GM18951 (cell line): ENCODE data around the gene TPSD1.
"Not testable (repeated sequence)": the region's sequence is repeated elsewhere in the genome, so short reads cannot be mapped to it uniquely, and the experiment has no call there.

Experiments
- POLR2A ChIP-seq: IDR thresholded peaks from 4 replicates; pipeline ENCODE4 v1.6.1; 2011; ENCODE audit warnings: mild to moderate bottlenecking; ENCODE audit not compliant: insufficient read length, insufficient read depth; ENCODE audit errors: extremely low read depth
- in situ Hi-C: fragments of 300-500 bp; cut with MboI; formaldehyde crosslinking; loops from one replicate; pipeline ENCODE4 v1.12.0; 2022; ENCODE audit warnings: low sequenced_read_pairs, mixed read lengths, inconsistent platforms; ENCODE audit not compliant: unreplicated experiment

Gene TPSD1

DNA sequence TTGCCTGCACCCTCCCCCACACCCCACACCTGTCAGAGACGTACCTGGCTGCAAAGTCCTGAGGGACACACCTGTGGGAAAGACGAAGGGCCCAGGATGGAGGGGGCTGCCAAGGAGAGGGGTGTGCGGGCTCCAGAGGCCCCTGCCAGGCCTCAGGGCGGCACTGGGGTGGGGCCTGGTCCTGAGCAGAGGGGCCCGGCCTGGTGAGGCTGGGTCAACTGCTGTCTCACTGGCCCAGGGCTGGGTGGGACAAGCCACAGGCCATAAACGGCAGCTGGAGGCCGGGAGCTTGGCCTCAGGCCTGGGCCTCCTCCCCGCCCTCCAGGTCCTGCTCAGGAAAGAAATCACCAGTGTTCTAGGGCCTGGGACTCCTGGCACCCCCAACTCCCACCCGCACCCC lies 31.3 kb upstream of the TPSD1 start:
- no peak for TF ChIP-seq POLR2A
- in situ Hi-C loops: no loop called here

DNA sequence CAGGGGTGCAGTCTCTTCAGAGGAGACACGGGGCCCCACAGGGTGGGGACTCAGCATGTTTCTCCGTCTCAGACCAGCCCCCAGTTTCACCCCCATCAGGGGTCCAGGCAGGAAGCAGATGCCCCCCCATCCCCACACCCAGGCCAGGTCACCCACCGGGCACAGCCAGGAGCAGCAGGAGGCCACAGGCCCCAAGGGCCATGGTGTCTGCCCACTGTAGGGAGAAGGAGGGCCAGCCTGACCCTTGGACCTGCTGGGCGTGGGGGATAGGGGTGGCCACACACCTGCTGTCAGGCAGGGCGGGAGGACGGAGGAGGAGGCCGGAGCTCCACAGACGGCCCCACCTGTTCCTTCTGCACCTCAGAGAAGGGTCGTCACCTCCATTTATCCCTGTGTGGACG lies 30.8 kb upstream of the TPSD1 start, which contains the start of gene TPSG1:
TPSG1 (minus strand) TSS at position 218 of the 401 bp plus-strand sequence; CDS start at position 202, 16 bp downstream.
- in situ Hi-C loops: no loop called here
- no peak for TF ChIP-seq POLR2A

DNA sequence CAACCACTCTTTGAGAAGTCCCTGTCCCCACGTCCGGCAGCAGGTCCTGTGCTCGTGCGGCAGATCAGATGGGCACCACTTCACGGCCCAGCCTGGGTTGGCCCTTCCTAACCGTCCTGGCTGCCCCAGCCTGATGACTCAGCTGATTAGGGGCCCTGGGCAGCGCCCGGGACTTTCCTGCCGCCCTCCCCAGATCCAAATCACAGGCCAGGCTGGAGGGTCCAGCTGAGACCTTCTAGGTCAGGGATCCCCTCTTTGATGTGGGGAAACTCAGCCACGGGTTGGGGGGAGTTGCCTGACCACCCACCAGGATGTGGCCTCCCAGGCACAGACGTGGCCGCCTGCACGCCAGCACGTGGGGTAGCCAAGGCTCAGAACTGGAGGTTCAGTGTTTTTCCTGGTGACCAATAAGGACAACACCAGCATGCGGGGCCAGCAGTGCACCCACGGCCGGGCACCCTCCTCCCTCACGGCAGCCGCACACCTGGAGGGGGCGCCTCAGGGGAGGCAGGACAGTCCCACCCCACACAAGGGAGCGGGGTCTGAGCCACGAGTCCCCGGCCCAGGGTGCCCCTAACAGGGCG lies 30.0 kb upstream of the TPSD1 start:
- in situ Hi-C loops: not testable (repeated sequence)

DNA sequence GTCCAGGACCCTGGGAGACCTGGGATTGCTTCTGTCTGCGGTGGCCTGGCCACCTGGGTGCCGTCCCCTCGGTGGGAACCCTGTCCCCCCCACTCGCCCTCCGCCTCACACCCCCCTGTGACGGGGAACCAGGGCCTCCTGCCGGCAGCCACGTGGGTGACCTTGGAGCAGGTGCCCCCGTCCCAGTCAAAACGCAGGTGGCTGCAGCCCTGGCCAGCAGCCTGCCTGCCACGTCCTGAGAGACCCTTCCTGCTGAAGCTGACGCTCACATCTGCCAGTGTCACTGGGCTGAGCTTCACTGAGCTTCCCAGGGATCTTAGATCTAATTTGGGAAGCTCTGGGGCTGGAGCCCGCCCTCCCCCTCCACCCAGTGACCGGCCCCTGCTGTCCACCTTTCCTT lies 29.2 kb upstream of the TPSD1 start:
- in situ Hi-C loops: not testable (repeated sequence)

DNA sequence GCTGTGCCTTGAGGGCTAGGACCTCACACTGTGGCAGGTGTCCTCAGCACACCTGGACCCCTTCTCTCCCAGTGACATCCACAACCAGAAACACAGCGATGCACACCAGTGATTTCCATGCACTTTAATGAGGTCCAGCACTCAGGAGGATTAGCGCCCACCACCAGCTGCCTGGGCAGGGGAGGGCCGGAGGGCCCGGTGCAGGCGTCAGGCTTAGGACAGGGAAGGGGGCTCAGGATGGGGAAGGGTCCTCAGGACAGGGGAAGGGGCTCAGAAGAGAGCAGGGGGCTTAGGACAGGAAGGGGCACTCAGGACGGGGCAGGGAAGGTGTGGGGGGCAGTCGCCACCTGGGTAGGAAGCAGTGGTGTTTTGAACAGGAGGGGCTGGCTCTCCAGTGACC lies 27.6 kb upstream of the TPSD1 start:
- in situ Hi-C loops: not testable (repeated sequence)

DNA sequence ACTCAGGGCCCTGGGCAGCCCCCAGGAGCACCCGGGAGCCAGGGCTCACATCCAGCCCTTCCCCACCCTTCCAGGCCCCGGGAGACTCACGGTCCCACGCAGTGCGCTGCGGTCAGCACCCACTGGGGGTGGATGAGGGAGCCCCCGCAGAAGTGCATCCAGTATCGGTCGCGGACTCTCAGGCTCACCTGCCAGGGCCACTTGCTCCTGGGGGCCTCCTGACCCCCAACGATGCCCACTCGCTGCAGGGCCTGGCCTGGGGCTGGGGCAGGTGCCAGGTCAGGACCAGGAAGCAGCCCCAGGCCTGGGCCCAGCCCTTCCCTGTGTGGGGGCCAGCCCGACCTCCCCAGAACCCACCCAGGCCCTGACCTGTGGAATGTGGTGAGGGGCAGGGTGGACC lies 26.4 kb upstream of the TPSD1 start:
- in situ Hi-C loops: not testable (repeated sequence)

DNA sequence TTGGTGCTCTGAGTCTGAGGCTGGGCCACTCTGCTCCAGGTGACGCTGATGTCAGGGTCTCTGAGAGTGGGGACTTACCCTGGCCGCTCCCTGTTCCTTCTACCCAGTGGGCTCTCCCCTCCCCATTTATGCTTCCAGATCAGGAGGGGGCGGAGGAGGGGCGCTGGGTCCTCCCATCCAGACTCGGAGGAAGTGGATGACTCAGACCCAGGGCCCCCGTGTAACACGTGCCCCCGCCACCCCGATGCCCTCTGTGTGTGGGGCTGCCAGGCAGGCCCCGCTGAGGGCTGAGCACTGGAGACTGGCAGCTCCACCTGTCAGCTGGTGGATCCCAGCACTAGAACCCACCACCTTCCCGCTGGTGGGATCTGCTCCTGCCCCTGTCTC lies 25.8 kb upstream of the TPSD1 start, which contains the start of gene TPSB2:
TPSB2 (minus strand) TSS at position 101 of the 387 bp plus-strand sequence. CDS start 233 bp downstream, outside the sequence.
- in situ Hi-C loops: not testable (repeated sequence)

DNA sequence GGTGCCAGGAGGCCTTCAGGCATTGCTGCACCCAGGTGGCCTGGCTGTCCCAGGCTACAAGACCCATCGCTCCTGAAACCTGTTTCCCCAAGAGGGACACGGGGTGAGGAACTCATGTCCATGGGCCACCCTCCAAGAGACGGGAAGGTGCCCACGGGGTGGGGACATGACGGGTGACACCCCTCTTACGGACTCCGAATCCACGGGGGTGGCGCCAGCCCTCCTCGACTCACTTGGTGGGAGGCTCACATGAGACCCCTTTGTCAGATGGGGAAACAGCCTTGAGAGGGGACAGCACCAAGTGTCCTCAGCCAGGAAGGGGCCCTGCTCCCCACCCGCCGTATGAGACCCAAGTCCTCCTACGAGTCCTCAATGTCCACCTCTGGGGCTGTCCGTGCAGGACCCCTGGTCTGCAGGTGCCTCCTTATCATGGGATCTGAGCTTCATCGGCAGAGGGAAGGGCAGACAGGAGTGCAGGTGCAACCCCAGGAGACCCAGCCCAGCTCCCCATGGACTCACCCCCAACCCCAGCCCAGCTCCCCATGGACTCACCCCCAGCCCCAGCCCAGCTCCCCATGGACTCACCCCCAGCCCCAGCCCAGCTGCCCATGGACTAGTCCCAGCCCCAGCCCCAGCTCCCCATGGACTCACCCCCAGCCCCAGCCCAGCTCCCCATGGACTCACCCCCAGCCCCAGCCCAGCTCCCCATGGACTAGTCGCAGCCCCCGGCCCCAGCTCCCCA lies 25.2 kb upstream of the TPSD1 start:
- in situ Hi-C loops: not testable (repeated sequence)

DNA sequence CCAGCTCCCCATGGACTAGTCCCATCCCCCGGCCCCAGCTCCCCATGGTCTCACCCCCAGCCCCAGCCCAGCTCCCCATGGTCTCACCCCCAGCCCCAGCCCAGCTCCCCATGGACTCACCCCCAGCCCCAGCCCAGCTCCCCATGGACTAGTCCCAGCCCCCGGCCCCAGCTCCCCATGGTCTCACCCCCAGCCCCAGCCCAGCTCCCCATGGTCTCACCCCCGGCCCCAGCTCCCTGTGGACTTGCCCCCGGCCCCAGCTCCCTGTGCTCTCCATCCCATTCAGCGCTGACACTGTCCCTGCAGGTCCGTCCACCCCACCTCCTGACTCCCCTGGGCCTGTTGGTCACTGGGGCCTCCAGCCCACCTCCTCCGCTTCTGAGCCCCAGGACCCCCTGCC lies 24.6 kb upstream of the TPSD1 start:
- in situ Hi-C loops: not testable (repeated sequence)

DNA sequence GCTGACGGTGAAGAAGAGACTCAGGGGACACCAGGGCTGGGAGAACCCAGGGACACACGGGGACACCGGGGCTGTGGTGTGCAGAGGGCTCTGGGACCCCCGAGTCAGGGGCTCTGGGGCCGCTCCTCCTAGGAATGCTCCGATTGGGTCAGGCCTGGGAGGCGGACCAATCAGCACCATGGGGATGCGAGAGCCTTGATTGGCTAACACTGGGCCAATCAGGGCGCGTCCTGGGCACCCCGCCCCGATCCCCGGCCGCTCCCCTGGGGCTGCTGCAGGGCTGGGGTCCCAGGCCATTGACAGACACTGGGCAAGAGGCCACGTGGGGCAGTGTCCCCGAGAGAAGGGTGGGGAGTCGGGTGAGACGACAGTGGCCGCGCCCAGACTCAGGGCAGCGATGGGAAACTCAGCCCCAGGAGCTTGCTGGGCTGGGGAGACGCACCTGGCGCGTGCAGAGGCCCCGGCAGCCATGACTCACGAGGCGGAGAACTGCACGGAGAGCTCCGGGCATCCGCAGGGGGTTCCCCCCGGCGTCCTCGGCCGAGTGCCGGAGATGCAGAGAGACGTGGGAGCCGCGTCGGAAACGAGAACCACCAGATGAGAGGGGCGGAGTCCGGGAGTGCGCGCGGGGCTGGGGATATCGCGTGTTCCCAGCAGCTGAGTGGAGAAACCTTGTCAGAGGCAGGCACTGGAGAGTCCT lies 23.7 kb upstream of the TPSD1 start:
- in situ Hi-C loops: not testable (repeated sequence)

DNA sequence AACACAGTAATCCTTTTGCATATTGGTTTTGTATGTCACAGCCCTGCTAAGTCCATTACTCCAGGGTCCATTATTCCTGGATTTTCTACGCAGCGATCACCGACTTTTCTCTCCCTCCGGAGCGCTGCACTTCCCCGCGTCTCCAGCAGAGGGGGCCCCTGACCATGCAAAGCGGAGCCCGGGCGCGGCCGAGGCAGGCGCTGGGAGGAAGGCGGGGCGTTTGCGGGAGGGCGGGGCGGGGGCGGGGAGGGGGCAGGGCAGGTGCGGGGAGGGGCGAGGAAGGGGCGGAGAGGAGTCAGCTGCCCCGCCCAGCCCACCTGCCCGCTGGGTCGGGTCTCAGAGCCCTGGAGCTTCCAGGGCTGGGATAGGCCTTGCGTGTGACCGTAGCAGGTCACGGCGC lies 19.2 kb upstream of the TPSD1 start:
- in situ Hi-C loops: not testable (repeated sequence)

DNA sequence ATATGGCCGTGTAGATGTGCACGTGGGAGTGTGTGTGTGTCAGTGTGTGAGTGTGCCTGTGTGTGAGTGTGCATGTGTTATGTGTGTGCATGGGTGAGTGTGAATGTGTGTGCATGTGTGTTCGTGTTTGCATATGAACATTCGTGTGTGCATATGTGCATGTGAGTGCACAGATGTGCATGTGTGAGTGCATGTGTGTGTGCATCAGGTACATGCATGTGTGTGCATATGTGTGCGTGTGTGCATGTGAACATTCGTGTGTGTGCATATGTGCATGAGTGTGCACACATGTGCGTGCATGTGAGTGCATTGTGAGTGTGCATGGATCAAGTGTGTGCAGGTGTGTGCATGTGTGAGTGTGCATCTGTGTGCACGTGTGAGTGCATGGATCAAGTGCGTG lies 17.9 kb upstream of the TPSD1 start:
- TF ChIP-seq POLR2A: no peak
- in situ Hi-C loops: no loop called here

DNA sequence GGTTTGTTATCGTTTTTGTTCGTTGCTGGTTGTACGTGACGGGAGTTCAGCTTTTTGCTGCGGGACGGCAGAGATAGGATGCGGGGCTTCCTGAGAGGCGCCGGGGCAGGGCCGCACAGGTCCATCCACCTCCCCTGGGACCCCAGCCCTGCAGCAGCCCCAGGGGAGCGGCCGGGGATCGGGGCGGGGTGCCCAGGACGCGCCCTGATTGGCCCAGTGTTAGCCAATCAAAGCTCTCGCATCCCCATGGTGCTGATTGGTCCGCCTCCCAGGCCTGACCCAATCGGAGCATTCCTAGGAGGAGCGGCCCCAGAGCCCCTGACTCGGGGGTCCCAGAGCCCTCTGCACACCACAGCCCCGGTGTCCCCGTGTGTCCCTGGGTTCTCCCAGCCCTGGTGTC lies 17.0 kb upstream of the TPSD1 start:
- in situ Hi-C loops: not testable (repeated sequence)

DNA sequence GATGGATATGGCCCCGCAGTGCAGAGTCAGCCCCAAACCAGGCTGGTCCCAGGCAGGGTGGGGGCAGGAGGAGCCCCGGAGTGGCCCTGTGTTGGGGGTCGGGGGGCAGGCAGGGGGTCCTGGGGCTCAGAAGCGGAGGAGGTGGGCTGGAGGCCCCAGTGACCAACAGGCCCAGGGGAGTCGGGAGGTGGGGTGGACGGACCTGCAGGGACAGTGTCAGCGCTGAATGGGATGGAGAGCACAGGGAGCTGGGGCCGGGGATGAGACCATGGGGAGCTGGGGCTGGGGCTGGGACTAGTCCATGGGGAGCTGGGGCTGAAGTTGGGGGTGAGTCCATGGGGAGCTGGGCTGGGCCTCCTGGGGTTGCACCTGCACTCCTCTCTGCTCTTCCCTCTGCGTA lies 16.3 kb upstream of the TPSD1 start:
- in situ Hi-C loops: not testable (repeated sequence)

DNA sequence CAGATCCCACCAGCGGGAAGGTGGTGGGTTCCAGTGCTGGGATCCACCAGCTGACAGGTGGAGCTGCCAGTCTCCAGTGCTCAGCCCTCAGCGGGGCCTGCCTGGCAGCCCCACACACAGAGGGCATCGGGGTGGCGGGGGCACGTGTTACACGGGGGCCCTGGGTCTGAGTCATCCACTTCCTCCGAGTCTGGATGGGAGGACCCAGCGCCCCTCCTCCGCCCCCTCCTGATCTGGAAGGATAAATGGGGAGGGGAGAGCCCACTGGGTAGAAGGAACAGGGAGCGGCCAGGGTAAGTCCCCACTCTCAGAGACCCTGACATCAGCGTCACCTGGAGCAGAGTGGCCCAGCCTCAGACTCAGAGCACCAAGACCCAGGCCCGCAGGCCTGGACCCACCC lies 15.4 kb upstream of the TPSD1 start, which contains the start of gene TPSAB1:
TPSAB1 (plus strand) TSS at position 270 of the 400 bp plus-strand sequence. CDS start 234 bp downstream, outside the sequence.
- in situ Hi-C loops: not testable (repeated sequence)

DNA sequence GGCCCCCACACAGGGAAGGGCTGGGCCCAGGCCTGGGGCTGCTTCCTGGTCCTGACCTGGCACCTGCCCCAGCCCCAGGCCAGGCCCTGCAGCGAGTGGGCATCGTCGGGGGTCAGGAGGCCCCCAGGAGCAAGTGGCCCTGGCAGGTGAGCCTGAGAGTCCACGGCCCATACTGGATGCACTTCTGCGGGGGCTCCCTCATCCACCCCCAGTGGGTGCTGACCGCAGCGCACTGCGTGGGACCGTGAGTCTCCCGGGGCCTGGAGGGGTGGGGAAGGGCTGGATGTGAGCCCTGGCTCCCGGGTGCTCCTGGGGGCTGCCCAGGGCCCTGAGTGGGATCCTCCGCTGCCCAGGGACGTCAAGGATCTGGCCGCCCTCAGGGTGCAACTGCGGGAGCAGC lies 14.8 kb upstream of the TPSD1 start:
- in situ Hi-C loops: not testable (repeated sequence)

DNA sequence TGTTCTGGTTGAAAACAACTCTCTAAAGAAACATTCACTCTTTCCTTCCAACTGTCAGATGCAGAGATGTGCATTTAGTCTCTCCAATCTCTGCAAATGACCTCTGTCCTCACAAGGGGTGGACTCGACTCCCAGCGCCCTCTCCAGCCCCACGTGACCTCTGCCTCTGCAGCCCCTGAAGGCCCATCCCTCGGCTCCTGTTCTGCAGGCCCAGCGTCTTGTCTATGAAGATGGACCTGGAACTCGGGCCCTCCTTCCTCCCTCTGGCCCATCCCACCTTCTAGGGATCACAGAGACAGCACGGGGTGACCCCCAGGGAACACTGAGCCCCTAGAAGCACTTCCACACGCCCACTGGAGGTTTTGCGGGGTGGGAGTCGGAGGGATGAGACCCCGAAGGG lies 12.5 kb upstream of the TPSD1 start:
- in situ Hi-C loops: not testable (repeated sequence)

DNA sequence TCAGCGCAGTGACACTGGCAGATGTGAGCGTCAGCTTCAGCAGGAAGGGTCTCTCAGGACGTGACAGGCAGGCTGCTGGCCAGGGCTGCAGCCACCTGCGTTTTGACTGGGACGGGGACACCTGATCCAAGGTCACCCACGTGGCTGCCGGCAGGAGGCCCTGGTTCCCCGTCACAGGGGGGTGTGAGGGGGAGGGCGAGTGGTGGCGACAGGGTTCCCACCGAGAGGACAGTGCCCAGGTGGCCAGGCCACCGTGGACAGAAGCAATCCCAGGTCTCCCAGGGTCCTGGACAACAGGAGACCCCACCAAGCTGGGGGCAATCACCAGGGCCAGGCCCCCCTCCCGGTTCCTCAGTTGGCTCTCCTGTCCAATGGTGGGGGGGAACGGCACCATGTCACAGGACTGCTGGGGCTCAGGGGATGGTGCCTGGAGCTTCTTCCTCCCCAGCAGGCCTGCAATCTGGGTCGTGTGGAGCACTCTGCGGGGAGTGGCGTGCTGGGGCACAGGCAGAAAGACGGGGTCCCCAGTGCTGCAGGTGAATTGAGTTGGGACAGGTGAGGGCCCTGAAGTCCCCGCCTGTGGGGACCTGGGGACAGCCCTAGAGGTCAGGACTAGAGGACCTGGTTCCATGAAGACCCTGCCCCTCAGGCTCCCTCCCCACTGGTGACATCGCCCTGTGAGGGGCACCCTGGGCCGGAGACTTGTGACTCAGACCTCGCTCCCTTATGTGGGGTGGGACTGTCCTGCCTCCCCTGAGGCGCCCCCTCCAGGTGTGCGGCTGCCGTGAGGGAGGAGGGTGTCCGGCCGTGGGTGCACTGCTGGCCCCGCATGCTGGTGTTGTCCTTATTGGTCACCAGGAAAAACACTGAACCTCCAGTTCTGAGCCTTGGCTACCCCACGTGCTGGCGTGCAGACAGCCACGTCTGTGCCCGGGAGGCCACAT lies 11.7 kb upstream of the TPSD1 start:
- in situ Hi-C loops: not testable (repeated sequence)
